Activated CD8-positive, alpha-beta memory T cell treated with anti-CD3 and anti-CD28 coated beads for 36 hours (primary cell): ENCODE data around the gene PTPRG. TPM values are rescaled to one million over a fixed set of nuclear protein-coding genes. Genes with fewer than 3 reads are reported as not detected.

Source experiments
- CTCF ChIA-PET: fragments of 350-600 bp; sonication (Branson Sonifier 250); formaldehyde crosslinking; loops from one replicate; lab custom pipeline; 2021; ENCODE audit warnings: antibody characterized with exemption; lab: Charles Lee
- POLR2A ChIA-PET: fragments of 350-600 bp; sonication (Branson Sonifier 250); formaldehyde crosslinking; loops from one replicate; lab custom pipeline; 2021; ENCODE audit warnings: antibody characterized with exemption; lab: Charles Lee
- total RNA-seq, 2 experiments: library from RNA; stranded (reverse); gene quantifications; one replicate each; pipeline ENCODE4 v1.2.3, GENCODE V29; 2021

PTPRG gene
- total RNA-seq, 2 experiments from 2014 or later = not detected

- POLR2A ChIA-PET = no interaction called here
- CTCF ChIA-PET = no interaction called here
Observed at GRCh38 chr3:61826161-61826560, 264.8 kb downstream of the PTPRG start.

GRCh38 chr3:61828184-61828874 lies 267.0 kb downstream of the PTPRG start:
- ChIA-PET CTCF (no interaction called here), POLR2A (no interaction called here)

- CTCF ChIA-PET = no interaction called here
- POLR2A ChIA-PET = no interaction called here
Observed at GRCh38 chr3:61828880-61829721, 267.7 kb downstream of the PTPRG start.

GRCh38 chr3:61829722-61830350 lies 268.5 kb downstream of the PTPRG start:
- ChIA-PET POLR2A (no interaction called here), CTCF (interaction anchor here (0.6 kb wide), 1 partner anchor 84 kb away, joined by 3 read pairs; no protein-coding TSS in a partner anchor)

- CTCF ChIA-PET = interaction anchor here (0.6 kb wide), 1 partner anchor 13 kb away, joined by 3 read pairs; no protein-coding TSS in a partner anchor
- POLR2A ChIA-PET = no interaction called here
Observed at GRCh38 chr3:61831973-61832372, 270.6 kb downstream of the PTPRG start.

GRCh38 chr3:61832375-61833229 lies 271.2 kb downstream of the PTPRG start:
- CTCF ChIA-PET = no interaction called here
- POLR2A ChIA-PET = no interaction called here

- POLR2A ChIA-PET = no interaction called here
- CTCF ChIA-PET = interaction anchor here (0.7 kb wide), 1 partner anchor 25 kb away, joined by 4 read pairs; no protein-coding TSS in a partner anchor
Observed at GRCh38 chr3:61839256-61839655, 277.9 kb downstream of the PTPRG start.

GRCh38 chr3:61841111-61841845 lies 279.9 kb downstream of the PTPRG start:
- ChIA-PET CTCF (interaction anchor here (0.7 kb wide), 1 partner anchor 74 kb away, joined by 4 read pairs; no protein-coding TSS in a partner anchor), POLR2A (no interaction called here)

GRCh38 chr3:61841988-61842387 lies 280.6 kb downstream of the PTPRG start:
- ChIA-PET POLR2A (no interaction called here), CTCF (no interaction called here)

GRCh38 chr3:61844346-61844745 lies 283.0 kb downstream of the PTPRG start:
- ChIA-PET POLR2A (no interaction called here), CTCF (no interaction called here)

GRCh38 chr3:61846488-61846887 lies 285.1 kb downstream of the PTPRG start:
- CTCF ChIA-PET = no interaction called here
- POLR2A ChIA-PET = no interaction called here

GRCh38 chr3:61847784-61848462 lies 286.6 kb downstream of the PTPRG start:
- ChIA-PET CTCF (no interaction called here), POLR2A (no interaction called here)

GRCh38 chr3:61848885-61849284 lies 287.5 kb downstream of the PTPRG start:
- ChIA-PET CTCF (no interaction called here), POLR2A (no interaction called here)

GRCh38 chr3:61853912-61854311 lies 292.5 kb downstream of the PTPRG start:
- POLR2A ChIA-PET = no interaction called here

GRCh38 chr3:61855211-61855610 lies 293.8 kb downstream of the PTPRG start:
- ChIA-PET CTCF (no interaction called here), POLR2A (no interaction called here)

More at GRCh38 chr3:61853912-61854311, 292.5 kb downstream of the PTPRG start:
- CTCF ChIA-PET = no interaction called here

GRCh38 chr3:61857297-61857696 lies 295.9 kb downstream of the PTPRG start:
- POLR2A ChIA-PET = no interaction called here

GRCh38 chr3:61858054-61858453 lies 296.7 kb downstream of the PTPRG start:
- POLR2A ChIA-PET = no interaction called here
- CTCF ChIA-PET = no interaction called here

More at GRCh38 chr3:61857297-61857696, 295.9 kb downstream of the PTPRG start:
- CTCF ChIA-PET = no interaction called here

GRCh38 chr3:61861410-61861809 lies 300.0 kb downstream of the PTPRG start:
- POLR2A ChIA-PET = no interaction called here
- CTCF ChIA-PET = no interaction called here
